ENCODE measurements around the gene DLG3.

DNA sequence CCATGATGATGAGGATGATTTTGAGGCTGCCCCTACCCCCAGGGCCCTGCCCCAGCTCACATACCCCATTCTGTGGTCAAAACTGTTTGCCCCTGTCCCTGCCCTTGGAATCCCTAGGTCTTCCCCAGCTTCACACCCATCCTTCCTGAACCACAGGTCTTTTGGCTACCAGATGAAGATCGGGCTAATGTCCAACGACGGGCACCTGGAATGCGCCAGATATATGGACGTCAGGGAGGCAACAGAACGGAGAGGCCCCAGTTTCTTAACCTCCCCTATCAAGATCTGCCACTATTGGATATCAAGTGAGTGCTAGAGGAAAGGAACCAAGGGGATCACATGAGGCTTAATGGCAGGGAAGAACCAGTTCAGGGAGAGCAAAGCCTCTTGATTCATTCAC lies 14.9 kb upstream of the DLG3 start:
- TF ChIP-seq RAD21 (conservative IDR thresholded peaks at IDR 0.05 in 1 of 2, IDR thresholded peaks at IDR 0.05 in 1 of 2), result no peak
- no peak for TF ChIP-seq CTCF (IDR thresholded peaks at IDR 0.05)
- TF ChIP-seq PHF8 (IDR thresholded peaks at IDR 0.05; ENCODE audit: borderline replicate concordance, low read depth), result no peak
- TF ChIP-seq MAX (IDR thresholded peaks at IDR 0.05), result no peak
- TF ChIP-seq RARB (CRISPR knock-in tag; IDR thresholded peaks at IDR 0.05), result no peak
- TF ChIP-seq REST (IDR thresholded peaks at IDR 0.05), result no peak
- TF ChIP-seq JUNB (IDR thresholded peaks at IDR 0.05), result no peak
- TF ChIP-seq ZSCAN20 (CRISPR knock-in tag; IDR thresholded peaks at IDR 0.05), result no peak
- no peak for TF ChIP-seq ZC3H11A (IDR thresholded peaks at IDR 0.05)
- no peak for TF ChIP-seq JUN (IDR thresholded peaks at IDR 0.05)
